Left lung (tissue), 10 donors: ENCODE measurements around the gene ARHGEF16. TPM values are rescaled to one million over a fixed set of nuclear protein-coding genes. Genes with fewer than 3 reads are reported as not detected.

Experiments
- ATAC-seq: fragments of 200-7000 bp; cut with Tn5 transposase; one replicate; pipeline ENCODE4 v1.9.1; 2020; ENCODE audit warnings: moderate library complexity
- DNase-seq, 4 donors: peaks; one replicate each; pipeline ENCODE4 v3.0.0-alpha.2; 2013 to 2020
- H3K27ac ChIP-seq, 2 donors: fragments of 200-600 bp; sonication (generic) in 1 of 2; one replicate each; pipeline versions ENCODE4 v1.5.0 to v1.8.0; 2020 to 2021
- H3K27me3 ChIP-seq, 2 donors: fragments of 200-600 bp; sonication (generic) in 1 of 2; one replicate each; pipeline versions ENCODE4 v1.5.0 to v1.8.0; 2020 to 2021
- H3K36me3 ChIP-seq, 2 donors: fragments of 200-600 bp; sonication (generic) in 1 of 2; one replicate each; pipeline versions ENCODE4 v1.5.0 to v1.8.0; 2020 to 2021
- H3K4me1 ChIP-seq, 2 donors: fragments of 200-600 bp; one replicate each; pipeline ENCODE4 v1.8.0; 2021
- H3K4me3 ChIP-seq, 2 donors: fragments of 200-600 bp; sonication (generic) in 1 of 2; one replicate each; pipeline versions ENCODE4 v1.5.0 to v1.8.0; 2020 to 2021; ENCODE audit warnings: mild to moderate bottlenecking in 1 of 2
- H3K9me3 ChIP-seq, 2 donors: fragments of 200-600 bp; sonication (generic) in 1 of 2; one replicate each; pipeline versions ENCODE4 v1.5.0 to v1.8.0; 2020 to 2021
- intact Hi-C, 2 donors: fragments of 100-400 bp; cut with DNase I; formaldehyde crosslinking; loops; one replicate each; pipeline versions ENCODE4 v1.11.2 to v1.14.2; 2022
- polyA plus RNA-seq, 6 donors: library from polyadenylated mRNA; unstranded; fragments of 120-200 nt; gene quantifications; one replicate each; pipeline ENCODE4 v1.2.1, GENCODE V29; 2013; ENCODE audit not compliant: insufficient read length in 6 of 6
- total RNA-seq, 2 donors: library from RNA; stranded (reverse); fragmentation: NEBNext Ultra II Directional; extraction: Animal tissue kit (Norgen Biotek cat#: 25700); gene quantifications; one replicate each; pipeline ENCODE4 v1.2.1, GENCODE V29; 2021
- TF ChIP-seq, protein P1 (sequence below), 2 donors: fragments of 200-600 bp; sonication (generic) in 1 of 2; IDR thresholded peaks; one replicate each; pipeline versions ENCODE4 v1.5.0 to v1.8.0; 2021; ENCODE audit warnings: antibody characterized with exemption in 2 of 2
- donor health status: DM: no; HTN: yes; CAD: no.
- donor health status: DM: no; HTN: no; CAD: no.

Gene ARHGEF16
- total and polyA plus RNA-seq, 8 donors = 8.3 to 11.8 (median 9.7) TPM

DNA sequence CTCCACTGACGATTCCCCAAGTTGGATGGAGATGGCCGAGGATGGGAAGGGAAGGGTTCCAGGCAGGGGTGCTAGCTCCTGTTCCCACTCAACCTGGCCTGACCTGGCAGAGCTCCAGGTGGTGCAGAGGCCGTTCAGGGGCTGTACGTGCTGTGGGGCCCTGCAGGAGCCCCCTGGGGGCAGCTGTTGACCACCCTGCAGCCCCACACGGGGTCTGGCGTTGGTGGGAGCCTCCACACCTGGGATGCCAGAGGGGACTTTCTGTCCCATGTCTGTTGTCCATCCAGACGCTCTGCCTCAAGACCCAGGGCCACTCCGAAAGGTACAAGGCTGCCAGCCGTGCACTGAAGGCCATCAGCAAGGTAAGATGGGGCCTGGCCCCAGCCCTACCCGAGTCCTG lies 20.0 kb downstream of the ARHGEF16 start:
- Histone ChIP-seq H3K9me3 (no peaks in the 10 kb centered on the region), H3K27me3 (peaks cover 0 to 5% of the 10 kb centered on the region in 2 donors), H3K36me3 (no peaks in the 10 kb centered on the region), H3K4me3 (no peak overlapping the region), H3K27ac (no peak overlapping the region), H3K4me1 (peaks cover 0 to 4% of the 10 kb centered on the region in 2 donors)
- ATAC-seq (no peak), DNase-seq (peak in 1 of 4 donors; percentile 50)
- TF ChIP-seq, protein P1, sequence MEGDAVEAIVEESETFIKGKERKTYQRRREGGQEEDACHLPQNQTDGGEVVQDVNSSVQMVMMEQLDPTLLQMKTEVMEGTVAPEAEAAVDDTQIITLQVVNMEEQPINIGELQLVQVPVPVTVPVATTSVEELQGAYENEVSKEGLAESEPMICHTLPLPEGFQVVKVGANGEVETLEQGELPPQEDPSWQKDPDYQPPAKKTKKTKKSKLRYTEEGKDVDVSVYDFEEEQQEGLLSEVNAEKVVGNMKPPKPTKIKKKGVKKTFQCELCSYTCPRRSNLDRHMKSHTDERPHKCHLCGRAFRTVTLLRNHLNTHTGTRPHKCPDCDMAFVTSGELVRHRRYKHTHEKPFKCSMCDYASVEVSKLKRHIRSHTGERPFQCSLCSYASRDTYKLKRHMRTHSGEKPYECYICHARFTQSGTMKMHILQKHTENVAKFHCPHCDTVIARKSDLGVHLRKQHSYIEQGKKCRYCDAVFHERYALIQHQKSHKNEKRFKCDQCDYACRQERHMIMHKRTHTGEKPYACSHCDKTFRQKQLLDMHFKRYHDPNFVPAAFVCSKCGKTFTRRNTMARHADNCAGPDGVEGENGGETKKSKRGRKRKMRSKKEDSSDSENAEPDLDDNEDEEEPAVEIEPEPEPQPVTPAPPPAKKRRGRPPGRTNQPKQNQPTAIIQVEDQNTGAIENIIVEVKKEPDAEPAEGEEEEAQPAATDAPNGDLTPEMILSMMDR (IDR thresholded peaks at IDR 0.05) = no peak
- intact Hi-C loops = no loop called here

DNA sequence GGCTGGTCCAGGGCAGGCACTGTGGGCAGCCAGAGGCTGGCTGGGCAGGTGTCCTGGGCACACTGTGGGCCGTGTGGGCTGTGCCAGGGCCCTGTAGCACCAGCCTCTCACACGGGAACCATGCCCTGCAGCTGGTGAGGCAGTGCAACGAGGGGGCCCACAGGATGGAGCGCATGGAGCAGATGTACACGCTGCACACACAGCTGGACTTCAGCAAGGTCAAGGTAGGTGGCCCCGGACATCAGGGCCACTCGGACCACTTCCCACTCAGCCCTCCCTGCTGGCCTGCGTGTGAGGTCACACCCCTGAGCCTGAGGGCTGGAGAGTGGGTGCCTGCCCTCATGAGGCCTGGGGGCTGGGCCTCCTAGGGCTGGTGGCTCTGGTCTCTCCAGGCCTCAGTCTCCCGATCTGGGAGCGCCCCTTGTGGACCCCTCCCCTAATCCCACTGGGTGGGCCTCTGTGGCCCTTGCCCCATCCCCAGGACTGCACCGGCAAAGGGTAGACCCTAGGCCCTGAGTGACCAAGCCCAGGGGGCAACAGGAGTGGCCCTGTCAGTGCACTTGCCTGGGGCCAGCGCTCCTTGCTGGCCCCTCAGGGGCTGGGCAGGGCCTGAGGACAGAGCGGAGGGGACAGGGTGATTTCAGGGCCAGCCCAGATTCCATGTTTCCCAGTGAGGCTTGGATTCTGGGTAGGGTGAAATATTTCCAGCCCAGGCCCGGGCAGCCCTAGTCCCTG lies 21.5 kb downstream of the ARHGEF16 start:
- ATAC-seq = no peak
- H3K27ac ChIP-seq = no peak overlapping the region
- TF ChIP-seq, protein P1 (IDR thresholded peaks at IDR 0.05) = no peak
- H3K27me3 ChIP-seq = peaks cover 0 to 5% of the 10 kb centered on the region in 2 donors
- H3K9me3 ChIP-seq = no peaks in the 10 kb centered on the region
- intact Hi-C loops = no loop called here
- no peaks in the 10 kb centered on the region for H3K36me3 ChIP-seq
- H3K4me1 ChIP-seq = peaks cover 0 to 4% of the 10 kb centered on the region in 2 donors
- H3K4me3 ChIP-seq = no peak overlapping the region
- DNase-seq = no peak

DNA sequence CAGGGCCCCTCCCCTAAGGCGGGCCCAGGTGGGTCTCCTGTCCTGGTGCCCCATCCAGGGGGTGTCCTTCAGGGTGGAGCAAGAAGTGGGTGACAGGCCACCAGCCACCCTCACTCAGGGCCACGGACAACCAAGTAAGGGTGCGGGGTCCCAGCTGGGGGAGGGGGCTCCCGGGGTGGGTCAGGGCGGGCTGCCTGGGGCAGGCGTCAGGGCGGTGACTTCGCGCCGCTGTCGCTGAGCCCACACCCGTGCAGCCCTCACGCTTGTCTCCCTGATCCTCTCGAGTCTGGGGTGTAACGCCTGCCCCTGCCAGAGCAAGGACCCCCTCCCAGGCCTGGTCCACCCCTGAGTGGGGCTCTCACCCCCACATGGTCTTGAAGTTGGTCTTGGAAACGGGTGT lies 22.2 kb downstream of the ARHGEF16 start:
- Histone ChIP-seq H3K36me3 (no peaks in the 10 kb centered on the region), H3K27ac (no peak overlapping the region), H3K9me3 (no peaks in the 10 kb centered on the region), H3K4me1 (no peaks in the 10 kb centered on the region), H3K27me3 (peaks cover 0 to 9% of the 10 kb centered on the region in 2 donors), H3K4me3 (no peak overlapping the region)
- intact Hi-C loops = no loop called here
- TF ChIP-seq, protein P1 (IDR thresholded peaks at IDR 0.05) = no peak
- ATAC-seq (no peak), DNase-seq (no peak)

DNA sequence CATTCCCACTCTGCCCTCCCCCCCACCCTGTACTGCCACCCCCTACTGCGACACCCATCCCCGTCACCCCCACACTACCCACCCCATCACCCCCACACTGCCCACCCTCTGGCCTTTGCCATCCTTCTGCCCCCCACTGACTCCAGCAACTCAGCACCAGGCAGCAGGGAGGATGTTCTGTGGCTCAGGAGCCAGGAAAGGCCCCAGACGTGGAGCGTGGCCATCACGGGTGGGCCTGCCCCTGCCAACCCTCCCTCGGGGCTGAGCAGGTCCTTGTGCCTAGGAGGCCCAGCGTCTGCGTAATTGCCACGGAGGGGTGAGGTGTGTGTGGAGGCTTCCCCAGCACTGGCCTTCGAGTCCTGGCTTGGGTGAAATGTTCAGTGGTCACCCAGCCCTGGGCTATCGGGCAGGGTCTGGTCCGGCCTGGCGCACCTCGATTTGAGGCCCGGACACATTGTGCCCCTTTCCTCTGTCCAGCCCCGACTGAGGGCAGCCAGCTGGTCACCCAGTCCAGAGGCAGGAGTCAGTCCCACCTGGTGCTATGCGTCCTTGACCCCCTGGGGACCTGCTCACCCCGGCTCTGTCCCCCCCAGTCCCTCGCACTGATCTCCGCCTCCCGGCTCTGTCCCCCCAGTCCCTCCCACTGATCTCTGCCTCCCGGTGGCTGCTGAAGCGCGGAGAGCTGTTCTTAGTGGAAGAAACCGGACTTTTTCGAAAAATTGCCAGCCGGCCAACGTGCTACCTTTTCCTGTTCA lies 23.0 kb downstream of the ARHGEF16 start:
- H3K27me3 ChIP-seq = peaks cover 0 to 16% of the 10 kb centered on the region in 2 donors
- H3K36me3 ChIP-seq = no peaks in the 10 kb centered on the region
- DNase-seq (no peak), ATAC-seq (no peak)
- no peaks in the 10 kb centered on the region for H3K4me1 ChIP-seq
- H3K4me3 ChIP-seq = no peak overlapping the region
- intact Hi-C loops = no loop called here
- no peak overlapping the region for H3K27ac ChIP-seq
- no peaks in the 10 kb centered on the region for H3K9me3 ChIP-seq
- TF ChIP-seq, protein P1 (IDR thresholded peaks at IDR 0.05) = no peak

DNA sequence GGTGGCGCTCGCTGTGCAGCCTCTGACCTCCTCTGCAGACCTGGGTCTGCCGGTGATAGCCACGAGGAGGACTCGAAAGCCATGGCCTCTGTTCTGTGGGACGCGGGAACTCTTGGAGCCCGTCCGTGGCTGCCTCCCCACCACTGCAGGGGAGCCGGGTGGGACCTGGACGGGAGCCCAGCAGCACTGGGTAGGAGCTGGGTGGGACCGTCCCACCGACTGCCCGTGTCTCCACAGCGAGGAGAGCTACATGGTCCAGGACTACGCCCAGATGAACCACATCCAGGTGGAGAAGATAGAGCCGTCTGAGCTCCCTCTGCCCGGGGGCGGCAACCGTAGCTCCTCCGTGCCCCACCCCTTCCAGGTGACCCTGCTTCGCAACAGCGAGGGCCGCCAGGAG lies 23.7 kb downstream of the ARHGEF16 start:
- Histone ChIP-seq H3K36me3 (no peaks in the 10 kb centered on the region), H3K4me3 (no peak overlapping the region), H3K27ac (no peak overlapping the region), H3K9me3 (no peaks in the 10 kb centered on the region), H3K4me1 (no peaks in the 10 kb centered on the region), H3K27me3 (peaks cover 0 to 21% of the 10 kb centered on the region in 2 donors)
- ATAC-seq = no peak
- no peak for DNase-seq
- TF ChIP-seq, protein P1 (IDR thresholded peaks at IDR 0.05) = no peak
- intact Hi-C loops = no loop called here
